ENCODE results near the gene PSME3IP1. TPM values are rescaled to one million over a fixed set of nuclear protein-coding genes. Genes with fewer than 3 reads are reported as not detected.

The PSME3IP1 gene
- total RNA-seq, 1 donor = 70.2 TPM

DNA sequence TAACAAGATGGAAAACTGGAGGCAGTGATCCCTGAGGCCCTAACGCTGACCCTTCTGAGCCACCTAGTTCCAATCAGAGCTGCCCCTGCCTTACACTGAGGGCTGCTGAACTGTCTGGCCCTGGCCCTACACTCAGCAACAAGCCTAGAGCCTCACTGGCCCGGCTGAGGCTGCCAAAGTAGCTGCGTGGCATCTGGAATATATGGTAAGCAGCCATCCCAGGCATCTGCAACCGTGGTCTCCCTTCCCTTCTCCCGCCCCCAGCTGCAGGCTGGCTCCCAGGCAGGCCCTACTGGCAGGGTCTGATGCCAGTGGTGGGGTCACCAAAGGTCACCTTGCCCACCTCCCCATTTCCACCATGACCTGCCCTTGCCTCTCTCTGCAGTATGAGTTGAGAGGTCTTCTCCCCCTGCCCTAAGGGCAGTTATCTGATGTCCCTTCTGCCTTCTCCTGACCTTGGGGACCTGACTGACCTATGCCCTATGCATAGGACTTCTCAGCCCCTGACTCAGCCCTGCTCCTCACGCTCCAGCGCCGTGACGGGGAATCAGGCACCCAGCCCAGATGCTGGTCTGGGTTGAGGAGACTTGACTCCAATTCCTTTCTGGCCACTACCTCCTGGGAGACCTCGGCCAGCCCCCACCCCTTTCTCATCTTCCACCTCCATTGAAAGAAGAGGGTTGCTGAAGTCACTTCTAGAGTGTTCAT lies 48.1 kb downstream of the PSME3IP1 start:
- Histone ChIP-seq H3K9me3 (ENCODE audit: low read depth, low read length) (no peaks in the 10 kb centered on the region), H3K36me3 (ENCODE audit: insufficient read depth, low read length) (no peaks in the 10 kb centered on the region), H3K27me3 (ENCODE audit: insufficient read depth, low read length) (no peaks in the 10 kb centered on the region), H3K27ac (ENCODE audit: low read depth, low read length) (no peak overlapping the region), H3K4me2 (ENCODE audit: insufficient read depth, low read length) (no peak overlapping the region), H3K4me3 (ENCODE audit: insufficient read depth, low read length) (no peak overlapping the region), H3K79me2 (ENCODE audit: insufficient read depth, low read length) (no peaks in the 10 kb centered on the region), H4K20me1 (ENCODE audit: insufficient read depth, low read length) (no peaks in the 10 kb centered on the region), H3K4me1 (ENCODE audit: insufficient read depth, low read length) (no peaks in the 10 kb centered on the region), H2AFZ (ENCODE audit: low read length) (no peak overlapping the region)
- TF ChIP-seq, protein P1, sequence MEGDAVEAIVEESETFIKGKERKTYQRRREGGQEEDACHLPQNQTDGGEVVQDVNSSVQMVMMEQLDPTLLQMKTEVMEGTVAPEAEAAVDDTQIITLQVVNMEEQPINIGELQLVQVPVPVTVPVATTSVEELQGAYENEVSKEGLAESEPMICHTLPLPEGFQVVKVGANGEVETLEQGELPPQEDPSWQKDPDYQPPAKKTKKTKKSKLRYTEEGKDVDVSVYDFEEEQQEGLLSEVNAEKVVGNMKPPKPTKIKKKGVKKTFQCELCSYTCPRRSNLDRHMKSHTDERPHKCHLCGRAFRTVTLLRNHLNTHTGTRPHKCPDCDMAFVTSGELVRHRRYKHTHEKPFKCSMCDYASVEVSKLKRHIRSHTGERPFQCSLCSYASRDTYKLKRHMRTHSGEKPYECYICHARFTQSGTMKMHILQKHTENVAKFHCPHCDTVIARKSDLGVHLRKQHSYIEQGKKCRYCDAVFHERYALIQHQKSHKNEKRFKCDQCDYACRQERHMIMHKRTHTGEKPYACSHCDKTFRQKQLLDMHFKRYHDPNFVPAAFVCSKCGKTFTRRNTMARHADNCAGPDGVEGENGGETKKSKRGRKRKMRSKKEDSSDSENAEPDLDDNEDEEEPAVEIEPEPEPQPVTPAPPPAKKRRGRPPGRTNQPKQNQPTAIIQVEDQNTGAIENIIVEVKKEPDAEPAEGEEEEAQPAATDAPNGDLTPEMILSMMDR (IDR thresholded peaks at IDR 0.05; ENCODE audit: extremely low read depth, low read depth, low read length) = no peak
- peak; percentile 39 for DNase-seq (ENCODE audit: insufficient read length, low spot score, missing footprints)

DNA sequence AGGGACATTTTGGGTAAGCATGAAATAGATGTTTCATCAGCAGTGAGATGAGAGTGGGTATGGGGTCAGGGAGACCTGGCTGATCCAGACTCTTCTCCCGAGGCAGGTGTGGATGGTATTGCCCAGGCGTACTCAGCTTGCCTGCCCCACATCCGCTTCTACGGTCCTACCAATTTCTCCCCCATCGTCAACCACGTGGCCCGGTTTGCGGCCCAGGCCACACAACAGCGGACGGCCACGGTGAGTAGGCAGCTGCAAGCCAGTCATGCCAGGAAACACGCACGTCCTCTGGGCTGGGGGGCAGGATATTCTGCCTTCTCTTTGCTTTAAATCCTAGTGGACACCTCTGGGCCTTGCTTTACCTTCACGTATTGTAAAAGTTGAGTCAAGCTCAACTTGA lies 48.8 kb downstream of the PSME3IP1 start:
- no peaks in the 10 kb centered on the region for H3K36me3 ChIP-seq (ENCODE audit: insufficient read depth, low read length)
- no peak overlapping the region for H3K4me2 ChIP-seq (ENCODE audit: insufficient read depth, low read length)
- no peaks in the 10 kb centered on the region for H3K27me3 ChIP-seq (ENCODE audit: insufficient read depth, low read length)
- no peaks in the 10 kb centered on the region for H4K20me1 ChIP-seq (ENCODE audit: insufficient read depth, low read length)
- H3K4me3 ChIP-seq (ENCODE audit: insufficient read depth, low read length) = no peak overlapping the region
- no peaks in the 10 kb centered on the region for H3K79me2 ChIP-seq (ENCODE audit: insufficient read depth, low read length)
- TF ChIP-seq, protein P1 (IDR thresholded peaks at IDR 0.05; ENCODE audit: extremely low read depth, low read depth, low read length) = no peak
- DNase-seq (ENCODE audit: insufficient read length, low spot score, missing footprints) = peak; percentile 57
- H2AFZ ChIP-seq (ENCODE audit: low read length) = no peak overlapping the region
- no peaks in the 10 kb centered on the region for H3K4me1 ChIP-seq (ENCODE audit: insufficient read depth, low read length)
- H3K27ac ChIP-seq (ENCODE audit: low read depth, low read length) = no peak overlapping the region
- H3K9me3 ChIP-seq (ENCODE audit: low read depth, low read length) = no peaks in the 10 kb centered on the region

DNA sequence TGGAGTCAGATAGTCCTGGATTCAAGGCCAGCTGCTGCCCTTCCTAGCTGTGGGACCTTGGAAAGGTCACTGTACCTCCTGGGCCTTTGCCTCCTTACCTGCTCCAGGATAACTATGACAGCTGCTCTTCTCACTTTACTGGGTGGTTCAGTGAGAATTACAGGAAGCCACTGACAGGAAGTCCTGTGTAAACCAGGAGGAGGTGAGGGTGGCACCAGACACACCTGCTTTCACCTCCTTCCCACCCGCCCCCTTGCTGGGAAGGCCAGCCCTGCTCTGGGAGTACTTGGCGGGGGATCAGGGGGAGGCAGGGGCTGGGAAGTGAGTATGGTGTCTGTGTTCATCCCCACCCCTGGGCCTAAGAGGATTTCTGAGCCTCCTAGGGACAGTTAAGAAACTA lies 50.9 kb downstream of the PSME3IP1 start:
- peak; percentile 32 for DNase-seq (ENCODE audit: insufficient read length, low spot score, missing footprints)
- Histone ChIP-seq H3K4me2 (ENCODE audit: insufficient read depth, low read length) (no peak overlapping the region), H3K4me1 (ENCODE audit: insufficient read depth, low read length) (no peaks in the 10 kb centered on the region), H3K36me3 (ENCODE audit: insufficient read depth, low read length) (no peaks in the 10 kb centered on the region), H3K4me3 (ENCODE audit: insufficient read depth, low read length) (no peak overlapping the region), H2AFZ (ENCODE audit: low read length) (no peak overlapping the region), H3K27ac (ENCODE audit: low read depth, low read length) (no peak overlapping the region), H3K27me3 (ENCODE audit: insufficient read depth, low read length) (no peaks in the 10 kb centered on the region), H3K9me3 (ENCODE audit: low read depth, low read length) (no peaks in the 10 kb centered on the region), H3K79me2 (ENCODE audit: insufficient read depth, low read length) (no peaks in the 10 kb centered on the region), H4K20me1 (ENCODE audit: insufficient read depth, low read length) (no peaks in the 10 kb centered on the region)
- TF ChIP-seq, protein P1 (IDR thresholded peaks at IDR 0.05; ENCODE audit: extremely low read depth, low read depth, low read length) = no peak

GRCh38 chr16:57133886-57134285 lies 52.0 kb downstream of the PSME3IP1 start:
- Histone ChIP-seq H2AFZ (ENCODE audit: low read length) (no peak overlapping the region), H3K79me2 (ENCODE audit: insufficient read depth, low read length) (no peaks in the 10 kb centered on the region), H3K27me3 (ENCODE audit: insufficient read depth, low read length) (no peaks in the 10 kb centered on the region), H3K27ac (ENCODE audit: low read depth, low read length) (no peak overlapping the region), H3K36me3 (ENCODE audit: insufficient read depth, low read length) (no peaks in the 10 kb centered on the region), H4K20me1 (ENCODE audit: insufficient read depth, low read length) (no peaks in the 10 kb centered on the region), H3K9me3 (ENCODE audit: low read depth, low read length) (no peaks in the 10 kb centered on the region), H3K4me1 (ENCODE audit: insufficient read depth, low read length) (no peaks in the 10 kb centered on the region), H3K4me3 (ENCODE audit: insufficient read depth, low read length) (no peak overlapping the region), H3K4me2 (ENCODE audit: insufficient read depth, low read length) (no peak overlapping the region)
- DNase-seq (ENCODE audit: insufficient read length, low spot score, missing footprints) = no peak
- TF ChIP-seq, protein P1 (IDR thresholded peaks at IDR 0.05; ENCODE audit: extremely low read depth, low read depth, low read length) = no peak

Data from osteoblast (primary cell).